ENCODE measurements around the gene SLC22A2.

SLC22A2 gene

GRCh38 chr6:160194808-160195207 lies 63.8 kb downstream of the SLC22A2 start:
- H3K4me3 ChIP-seq (ENCODE audit: low read length, poor library complexity, severe bottlenecking): no peak overlapping the region
- H3K36me3 ChIP-seq (ENCODE audit: insufficient read depth, low read length): no peaks in the 10 kb centered on the region
- H3K27me3 ChIP-seq (ENCODE audit: insufficient read depth, low read length, poor library complexity, severe bottlenecking): no peaks in the 10 kb centered on the region
- no peak for TF ChIP-seq EZH2phosphoT487 (IDR thresholded peaks at IDR 0.05; ENCODE audit: borderline replicate concordance)
- H2AFZ ChIP-seq (ENCODE audit: low read length): no peak overlapping the region
- no peak overlapping the region for H3K4me2 ChIP-seq (ENCODE audit: low read depth, low read length, poor library complexity, severe bottlenecking)
- H3K4me1 ChIP-seq (ENCODE audit: insufficient read depth, low read length, poor library complexity, severe bottlenecking): no peaks in the 10 kb centered on the region
- no peak overlapping the region for H3K9ac ChIP-seq (ENCODE audit: low read depth, low read length, poor library complexity, severe bottlenecking)
- H3K9me3 ChIP-seq (ENCODE audit: insufficient read depth, low read depth, low read length): peaks cover 6% of the 10 kb centered on the region; the same call in 1 of the 2 replicates
- H4K20me1 ChIP-seq (ENCODE audit: insufficient read depth, low read length, poor library complexity, severe bottlenecking): no peaks in the 10 kb centered on the region
- H3F3A ChIP-seq (ENCODE audit: low read depth): no peaks in the 10 kb centered on the region
- H3K79me2 ChIP-seq (ENCODE audit: insufficient read depth, low read length): no peaks in the 10 kb centered on the region
- no peaks in the 10 kb centered on the region for H3K9me2 ChIP-seq (replicated peaks; ENCODE audit: low read depth, low read length)

GRCh38 chr6:160192840-160193239 lies 65.8 kb downstream of the SLC22A2 start:
- H3K4me1 ChIP-seq (ENCODE audit: insufficient read depth, low read length, poor library complexity, severe bottlenecking): no peaks in the 10 kb centered on the region

GRCh38 chr6:160190973-160191372 lies 67.6 kb downstream of the SLC22A2 start:
- H3K9ac ChIP-seq (ENCODE audit: low read depth, low read length, poor library complexity, severe bottlenecking): no peak overlapping the region
- no peak for TF ChIP-seq CTCF (conservative IDR thresholded peaks at IDR 0.05; ENCODE audit: low read length)
- TF ChIP-seq EZH2phosphoT487 (IDR thresholded peaks at IDR 0.05; ENCODE audit: borderline replicate concordance): no peak
- peaks cover 6% of the 10 kb centered on the region; the same call in 1 of the 2 replicates for H3K9me3 ChIP-seq (ENCODE audit: insufficient read depth, low read depth, low read length)
- H3K4me3 ChIP-seq (ENCODE audit: low read length, poor library complexity, severe bottlenecking): no peak overlapping the region
- H3F3A ChIP-seq (ENCODE audit: low read depth): no peaks in the 10 kb centered on the region
- H3K4me1 ChIP-seq (ENCODE audit: insufficient read depth, low read length, poor library complexity, severe bottlenecking): no peaks in the 10 kb centered on the region
- H3K79me2 ChIP-seq (ENCODE audit: insufficient read depth, low read length): no peaks in the 10 kb centered on the region
- H4K20me1 ChIP-seq (ENCODE audit: insufficient read depth, low read length, poor library complexity, severe bottlenecking): no peaks in the 10 kb centered on the region
- no peak overlapping the region for H3K4me2 ChIP-seq (ENCODE audit: low read depth, low read length, poor library complexity, severe bottlenecking)
- H3K27me3 ChIP-seq (ENCODE audit: insufficient read depth, low read length, poor library complexity, severe bottlenecking): no peaks in the 10 kb centered on the region
- no peaks in the 10 kb centered on the region for H3K36me3 ChIP-seq (ENCODE audit: insufficient read depth, low read length)
- H3K9me2 ChIP-seq (replicated peaks; ENCODE audit: low read depth, low read length): no peaks in the 10 kb centered on the region
- no peak overlapping the region for H2AFZ ChIP-seq (ENCODE audit: low read length)

More at GRCh38 chr6:160192840-160193239, 65.8 kb downstream of the SLC22A2 start:
- H4K20me1 ChIP-seq (ENCODE audit: insufficient read depth, low read length, poor library complexity, severe bottlenecking): no peaks in the 10 kb centered on the region
- peaks cover 6% of the 10 kb centered on the region; the same call in 1 of the 2 replicates for H3K9me3 ChIP-seq (ENCODE audit: insufficient read depth, low read depth, low read length)
- H3K4me3 ChIP-seq (ENCODE audit: low read length, poor library complexity, severe bottlenecking): no peak overlapping the region
- no peak overlapping the region for H3K4me2 ChIP-seq (ENCODE audit: low read depth, low read length, poor library complexity, severe bottlenecking)
- H3K36me3 ChIP-seq (ENCODE audit: insufficient read depth, low read length): no peaks in the 10 kb centered on the region
- TF ChIP-seq EZH2phosphoT487 (IDR thresholded peaks at IDR 0.05; ENCODE audit: borderline replicate concordance) (no peak), CTCF (conservative IDR thresholded peaks at IDR 0.05; ENCODE audit: low read length) (no peak)
- no peak overlapping the region for H2AFZ ChIP-seq (ENCODE audit: low read length)
- no peaks in the 10 kb centered on the region for H3F3A ChIP-seq (ENCODE audit: low read depth)
- H3K9me2 ChIP-seq (replicated peaks; ENCODE audit: low read depth, low read length): no peaks in the 10 kb centered on the region
- no peaks in the 10 kb centered on the region for H3K79me2 ChIP-seq (ENCODE audit: insufficient read depth, low read length)
- H3K27me3 ChIP-seq (ENCODE audit: insufficient read depth, low read length, poor library complexity, severe bottlenecking): no peaks in the 10 kb centered on the region
- no peak overlapping the region for H3K9ac ChIP-seq (ENCODE audit: low read depth, low read length, poor library complexity, severe bottlenecking)

GRCh38 chr6:160190081-160190480 lies 68.5 kb downstream of the SLC22A2 start:
- H3K36me3 ChIP-seq (ENCODE audit: insufficient read depth, low read length): no peaks in the 10 kb centered on the region
- H3K9ac ChIP-seq (ENCODE audit: low read depth, low read length, poor library complexity, severe bottlenecking): no peak overlapping the region
- TF ChIP-seq EZH2phosphoT487 (IDR thresholded peaks at IDR 0.05; ENCODE audit: borderline replicate concordance) (no peak), CTCF (conservative IDR thresholded peaks at IDR 0.05; ENCODE audit: low read length) (no peak)

More at GRCh38 chr6:160190081-160190480, 68.5 kb downstream of the SLC22A2 start:
- Histone ChIP-seq H3K9me2 (replicated peaks; ENCODE audit: low read depth, low read length) (no peaks in the 10 kb centered on the region), H3K9me3 (ENCODE audit: insufficient read depth, low read depth, low read length) (peaks cover 6% of the 10 kb centered on the region; the same call in 1 of the 2 replicates), H4K20me1 (ENCODE audit: insufficient read depth, low read length, poor library complexity, severe bottlenecking) (no peaks in the 10 kb centered on the region), H3K4me3 (ENCODE audit: low read length, poor library complexity, severe bottlenecking) (no peak overlapping the region), H3K79me2 (ENCODE audit: insufficient read depth, low read length) (no peaks in the 10 kb centered on the region), H3K27me3 (ENCODE audit: insufficient read depth, low read length, poor library complexity, severe bottlenecking) (no peaks in the 10 kb centered on the region), H3F3A (ENCODE audit: low read depth) (no peaks in the 10 kb centered on the region), H3K4me1 (ENCODE audit: insufficient read depth, low read length, poor library complexity, severe bottlenecking) (no peaks in the 10 kb centered on the region), H3K4me2 (ENCODE audit: low read depth, low read length, poor library complexity, severe bottlenecking) (no peak overlapping the region), H2AFZ (ENCODE audit: low read length) (no peak overlapping the region)

Data from Loucy (cell line).